A549 (cell line): ENCODE data around the gene B9D1. TPM values are rescaled to one million over a fixed set of nuclear protein-coding genes. Genes with fewer than 3 reads are reported as not detected.
A peak's percentile ranks its signal among the peaks of the same experiment; 100 is the strongest.

Experiments
- BHLHE40 ChIP-seq: IDR thresholded peaks from 2 replicates; pipeline ENCODE4 v1.6.1; 2012; ENCODE audit warnings: low read depth, low read length, inconsistent platforms
- CEBPB ChIP-seq, 2 experiments: fragments of >200 bp in 1 of 2; sonication (Bioruptor Twin) in 1 of 2; formaldehyde crosslinking in 1 of 2; IDR thresholded peaks; 2 replicates each; pipeline ENCODE4 v1.6.1; 2012 to 2016
- CHD4 ChIP-seq: fragments of 200-600 bp; sonication (generic); IDR thresholded peaks from 2 replicates; pipeline ENCODE4 v1.6.1; 2016; ENCODE audit warnings: antibody characterized with exemption, mild to moderate bottlenecking, borderline replicate concordance
- EHF ChIP-seq: fragments of 250-450 bp; sonication (Bioruptor Pico); IDR thresholded peaks from 2 replicates; pipeline ENCODE4 v1.5.0; 2020; ENCODE audit warnings: mild to moderate bottlenecking
- ESRRA ChIP-seq: fragments of 150-350 bp; IDR thresholded peaks from 2 replicates; pipeline ENCODE4 v1.6.1; 2014; ENCODE audit warnings: mild to moderate bottlenecking, low read length, borderline replicate concordance
- GATA3 ChIP-seq: IDR thresholded peaks from 2 replicates; pipeline ENCODE4 v1.6.1; 2012; ENCODE audit warnings: borderline replicate concordance
- HDAC2 ChIP-seq: fragments of 200-600 bp; sonication (generic); IDR thresholded peaks from 2 replicates; pipeline ENCODE4 v1.6.1; 2016
- KDM1A ChIP-seq: fragments of 200-600 bp; sonication (generic); IDR thresholded peaks from 2 replicates; pipeline ENCODE4 v1.6.1; 2016; ENCODE audit warnings: low read depth, mild to moderate bottlenecking
- MAFK ChIP-seq: fragments of 450-650 bp; IDR thresholded peaks from 2 replicates; pipeline ENCODE4 v1.6.1; 2014; ENCODE audit not compliant: partially characterized antibody
- MYC ChIP-seq: IDR thresholded peaks from 2 replicates; pipeline ENCODE4 v1.6.1; 2012; ENCODE audit warnings: mild to moderate bottlenecking, inconsistent platforms, low read length, improper control_type of control experiment, borderline replicate concordance
- NPAS2 ChIP-seq: fragments of 250-450 bp; sonication (Bioruptor Pico); IDR thresholded peaks from 2 replicates; pipeline ENCODE4 v1.8.0; 2022; ENCODE audit warnings: mild to moderate bottlenecking, moderate library complexity, borderline replicate concordance
- NR3C1 ChIP-seq: fragments of >200 bp; sonication (Bioruptor Twin); formaldehyde crosslinking; IDR thresholded peaks from 3 replicates; pipeline ENCODE4 v1.6.1; 2017
- POLR2A ChIP-seq: IDR thresholded peaks from 2 replicates; pipeline ENCODE4 v1.6.1; 2012; ENCODE audit warnings: mild to moderate bottlenecking, low read length
- RAD21 ChIP-seq, 2 experiments: fragments of >200 bp in 1 of 2; sonication (Bioruptor Twin) in 1 of 2; formaldehyde crosslinking in 1 of 2; IDR thresholded peaks in 1 of 2; conservative IDR thresholded peaks in 1 of 2; 2 replicates in 1 of 2; 3 replicates in 1 of 2; pipeline ENCODE4 v1.6.1; 2012 to 2018; ENCODE audit warnings: inconsistent platforms in 1 of 2
- RCOR1 ChIP-seq: fragments of 150-350 bp; IDR thresholded peaks from 2 replicates; pipeline ENCODE4 v1.6.1; 2014; ENCODE audit warnings: antibody characterized with exemption, low read length, low read depth
- polyA plus RNA-seq, 4 experiments: library from polyadenylated mRNA; depleted of rRNA in 3 of 4; stranded (reverse); fragments of >200 nt; fragmentation: RNase III in 1 of 4; extraction: RNeasy Plus Mini Kit Qiagen cat#74134 plus additional on column Dnase treatment in 1 of 4; gene quantifications; 2 replicates in 3 of 4; 3 replicates in 1 of 4; pipeline ENCODE4 v1.2.3, GENCODE V29; 2011 to 2017
- TF ChIP-seq, protein P1 (sequence below): fragments of 250-450 bp; sonication (Bioruptor Pico); IDR thresholded peaks from 2 replicates; pipeline ENCODE4 v1.5.0; 2020; ENCODE audit warnings: low read depth, mild to moderate bottlenecking, moderate library complexity
- TF ChIP-seq, protein P2 (sequence below): IDR thresholded peaks from 2 replicates; pipeline ENCODE4 v1.6.1; 2012; ENCODE audit warnings: low read depth, borderline replicate concordance
- TF ChIP-seq, protein P3 (sequence below): fragments of 200-600 bp; sonication (generic); IDR thresholded peaks from 2 replicates; pipeline ENCODE4 v1.6.1; 2016; ENCODE audit warnings: antibody characterized with exemption, mild to moderate bottlenecking, moderate library complexity
- TF ChIP-seq, protein P4 (sequence below): fragments of 250-450 bp; sonication (Bioruptor Pico); IDR thresholded peaks from 2 replicates; pipeline ENCODE4 v1.5.0; 2021; ENCODE audit warnings: mild to moderate bottlenecking, moderate library complexity, borderline replicate concordance

The B9D1 gene
- polyA plus RNA-seq, 2 of the 4 experiments (the other 2 are of a cell fraction), result 48.2 to 60.6 TPM

DNA sequence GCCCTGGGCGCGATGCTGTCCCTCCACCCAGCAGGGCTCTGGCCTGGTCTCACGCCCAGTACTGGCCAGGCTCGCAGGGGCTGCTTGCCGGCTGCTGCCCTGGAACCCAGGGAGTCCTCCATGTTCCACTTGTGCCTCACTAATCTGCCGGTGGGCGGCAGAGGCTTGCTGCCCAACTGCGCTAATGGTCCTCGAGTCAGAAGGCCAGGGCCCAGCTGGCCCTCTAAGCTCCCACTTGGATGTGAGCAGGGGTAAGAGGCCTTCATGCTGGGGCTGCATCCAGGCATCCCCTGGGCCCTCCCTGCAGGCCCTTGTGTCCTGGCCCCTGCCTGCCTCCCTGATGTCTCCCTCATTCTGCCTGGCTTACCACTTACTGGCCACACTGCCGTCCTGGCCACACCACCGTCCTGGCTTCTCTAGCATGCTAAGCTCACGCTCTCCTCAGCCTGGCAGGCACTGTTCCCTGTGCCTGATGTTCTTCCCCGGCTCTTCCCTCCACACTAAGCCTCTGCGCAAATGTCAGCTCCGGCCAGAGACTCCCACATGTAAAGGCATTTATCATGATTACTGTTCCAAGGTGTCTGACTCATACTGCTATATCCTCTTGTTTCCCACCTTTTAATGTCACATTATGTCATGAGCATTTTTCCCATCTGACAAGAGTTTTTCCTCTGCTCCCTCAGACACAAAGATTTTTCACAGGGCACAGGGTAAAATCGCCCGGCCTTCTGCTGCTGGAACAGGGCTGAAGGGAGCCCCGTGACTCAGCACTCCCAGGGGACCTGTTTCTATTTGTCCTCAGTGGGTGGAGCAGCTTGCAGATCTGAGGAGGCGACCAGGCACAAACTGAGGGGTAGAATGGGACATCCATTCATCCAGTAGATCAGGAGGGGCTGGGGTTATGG is 15.9 kb downstream of the B9D1 start (continued):
- TF ChIP-seq, protein P1, sequence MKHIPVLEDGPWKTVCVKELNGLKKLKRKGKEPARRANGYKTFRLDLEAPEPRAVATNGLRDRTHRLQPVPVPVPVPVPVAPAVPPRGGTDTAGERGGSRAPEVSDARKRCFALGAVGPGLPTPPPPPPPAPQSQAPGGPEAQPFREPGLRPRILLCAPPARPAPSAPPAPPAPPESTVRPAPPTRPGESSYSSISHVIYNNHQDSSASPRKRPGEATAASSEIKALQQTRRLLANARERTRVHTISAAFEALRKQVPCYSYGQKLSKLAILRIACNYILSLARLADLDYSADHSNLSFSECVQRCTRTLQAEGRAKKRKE (CRISPR knock-in tag), result no peak
- no peak for TF ChIP-seq NR3C1
- no peak for TF ChIP-seq ESRRA
- no peak for TF ChIP-seq CHD4
- no peak for TF ChIP-seq GATA3
- 0 out of 5 replicates have a peak, but pooled peaks of 1 of the 2 experiments have one; percentile 5 for TF ChIP-seq RAD21 (conservative IDR thresholded peaks at IDR 0.05 in 1 of 2, IDR thresholded peaks at IDR 0.05 in 1 of 2)
- no peak for TF ChIP-seq CEBPB (IDR thresholded peaks at IDR 0.05)
- TF ChIP-seq, protein P2, sequence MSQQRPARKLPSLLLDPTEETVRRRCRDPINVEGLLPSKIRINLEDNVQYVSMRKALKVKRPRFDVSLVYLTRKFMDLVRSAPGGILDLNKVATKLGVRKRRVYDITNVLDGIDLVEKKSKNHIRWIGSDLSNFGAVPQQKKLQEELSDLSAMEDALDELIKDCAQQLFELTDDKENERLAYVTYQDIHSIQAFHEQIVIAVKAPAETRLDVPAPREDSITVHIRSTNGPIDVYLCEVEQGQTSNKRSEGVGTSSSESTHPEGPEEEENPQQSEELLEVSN, result peak; percentile 45; the same call in 1 of the 2 replicates
- peak; percentile 94 for TF ChIP-seq MAFK
- no peak for TF ChIP-seq EHF
- TF ChIP-seq, protein P3, sequence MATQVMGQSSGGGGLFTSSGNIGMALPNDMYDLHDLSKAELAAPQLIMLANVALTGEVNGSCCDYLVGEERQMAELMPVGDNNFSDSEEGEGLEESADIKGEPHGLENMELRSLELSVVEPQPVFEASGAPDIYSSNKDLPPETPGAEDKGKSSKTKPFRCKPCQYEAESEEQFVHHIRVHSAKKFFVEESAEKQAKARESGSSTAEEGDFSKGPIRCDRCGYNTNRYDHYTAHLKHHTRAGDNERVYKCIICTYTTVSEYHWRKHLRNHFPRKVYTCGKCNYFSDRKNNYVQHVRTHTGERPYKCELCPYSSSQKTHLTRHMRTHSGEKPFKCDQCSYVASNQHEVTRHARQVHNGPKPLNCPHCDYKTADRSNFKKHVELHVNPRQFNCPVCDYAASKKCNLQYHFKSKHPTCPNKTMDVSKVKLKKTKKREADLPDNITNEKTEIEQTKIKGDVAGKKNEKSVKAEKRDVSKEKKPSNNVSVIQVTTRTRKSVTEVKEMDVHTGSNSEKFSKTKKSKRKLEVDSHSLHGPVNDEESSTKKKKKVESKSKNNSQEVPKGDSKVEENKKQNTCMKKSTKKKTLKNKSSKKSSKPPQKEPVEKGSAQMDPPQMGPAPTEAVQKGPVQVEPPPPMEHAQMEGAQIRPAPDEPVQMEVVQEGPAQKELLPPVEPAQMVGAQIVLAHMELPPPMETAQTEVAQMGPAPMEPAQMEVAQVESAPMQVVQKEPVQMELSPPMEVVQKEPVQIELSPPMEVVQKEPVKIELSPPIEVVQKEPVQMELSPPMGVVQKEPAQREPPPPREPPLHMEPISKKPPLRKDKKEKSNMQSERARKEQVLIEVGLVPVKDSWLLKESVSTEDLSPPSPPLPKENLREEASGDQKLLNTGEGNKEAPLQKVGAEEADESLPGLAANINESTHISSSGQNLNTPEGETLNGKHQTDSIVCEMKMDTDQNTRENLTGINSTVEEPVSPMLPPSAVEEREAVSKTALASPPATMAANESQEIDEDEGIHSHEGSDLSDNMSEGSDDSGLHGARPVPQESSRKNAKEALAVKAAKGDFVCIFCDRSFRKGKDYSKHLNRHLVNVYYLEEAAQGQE, result no peak
- peak; percentile 3; the same call in 1 of the 2 replicates for TF ChIP-seq POLR2A
- TF ChIP-seq HDAC2, result no peak
- no peak for TF ChIP-seq MYC
- no peak for TF ChIP-seq NPAS2 (CRISPR knock-in tag)
- no peak for TF ChIP-seq BHLHE40
- TF ChIP-seq KDM1A, result no peak
- TF ChIP-seq, protein P4, sequence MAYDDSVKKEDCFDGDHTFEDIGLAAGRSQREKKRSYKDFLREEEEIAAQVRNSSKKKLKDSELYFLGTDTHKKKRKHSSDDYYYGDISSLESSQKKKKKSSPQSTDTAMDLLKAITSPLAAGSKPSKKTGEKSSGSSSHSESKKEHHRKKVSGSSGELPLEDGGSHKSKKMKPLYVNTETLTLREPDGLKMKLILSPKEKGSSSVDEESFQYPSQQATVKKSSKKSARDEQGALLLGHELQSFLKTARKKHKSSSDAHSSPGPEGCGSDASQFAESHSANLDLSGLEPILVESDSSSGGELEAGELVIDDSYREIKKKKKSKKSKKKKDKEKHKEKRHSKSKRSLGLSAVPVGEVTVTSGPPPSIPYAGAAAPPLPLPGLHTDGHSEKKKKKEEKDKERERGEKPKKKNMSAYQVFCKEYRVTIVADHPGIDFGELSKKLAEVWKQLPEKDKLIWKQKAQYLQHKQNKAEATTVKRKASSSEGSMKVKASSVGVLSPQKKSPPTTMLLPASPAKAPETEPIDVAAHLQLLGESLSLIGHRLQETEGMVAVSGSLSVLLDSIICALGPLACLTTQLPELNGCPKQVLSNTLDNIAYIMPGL (CRISPR knock-in tag), result no peak
- no peak for TF ChIP-seq RCOR1
